ENCODE results near the gene OLFML2B. TPM values are rescaled to one million over a fixed set of nuclear protein-coding genes. Genes with fewer than 3 reads are reported as not detected.

The OLFML2B gene
- total RNA-seq, 4 donors from 2014 or later, result 12.5 to 27.2 (median 16.8) TPM

- no peak for DNase-seq (ENCODE audit: low spot score)
- no peak for TF ChIP-seq CTCF (IDR thresholded peaks at IDR 0.05)
- ATAC-seq (ENCODE audit: low FRiP score), result no peak
Observed at GRCh38 chr1:162016631-162017030, 7.0 kb downstream of the OLFML2B start.

- DNase-seq (ENCODE audit: low spot score) (no peak), ATAC-seq (ENCODE audit: low FRiP score) (no peak)
- TF ChIP-seq CTCF (IDR thresholded peaks at IDR 0.05), result no peak
Observed at GRCh38 chr1:162015196-162015595, 8.5 kb downstream of the OLFML2B start.

GRCh38 chr1:162014202-162014601 is 9.5 kb downstream of the OLFML2B start:
- no peak for TF ChIP-seq CTCF (IDR thresholded peaks at IDR 0.05)
- DNase-seq (ENCODE audit: low spot score) (no peak), ATAC-seq (ENCODE audit: low FRiP score) (no peak)

- DNase-seq (ENCODE audit: low spot score) (no peak), ATAC-seq (ENCODE audit: low FRiP score) (no peak)
- TF ChIP-seq CTCF (IDR thresholded peaks at IDR 0.05), result no peak
Observed at GRCh38 chr1:162013289-162013688, 10.4 kb downstream of the OLFML2B start.

GRCh38 chr1:162011337-162012012 is 12.2 kb downstream of the OLFML2B start:
- no peak for DNase-seq (ENCODE audit: low spot score)
- ATAC-seq (ENCODE audit: low FRiP score), result no peak
- TF ChIP-seq CTCF (IDR thresholded peaks at IDR 0.05), result no peak

GRCh38 chr1:162010175-162010506 is 13.5 kb downstream of the OLFML2B start:
- no peak for ATAC-seq (ENCODE audit: low FRiP score)
- DNase-seq (ENCODE audit: low spot score), result no peak
- TF ChIP-seq CTCF (IDR thresholded peaks at IDR 0.05), result no peak

GRCh38 chr1:162009501-162010174 is 14.0 kb downstream of the OLFML2B start:
- DNase-seq (ENCODE audit: low spot score) (no peak), ATAC-seq (ENCODE audit: low FRiP score) (no peak)
- no peak for TF ChIP-seq CTCF (IDR thresholded peaks at IDR 0.05)

Data from omental fat pad (tissue), 4 donors.